Measurements from ENCODE around the gene LRRC27.

Gene LRRC27

GRCh38 chr10:132427006-132427771, 95.2 kb downstream of the LRRC27 start:
- no peak for DNase-seq (ENCODE audit: low read depth in 3 of 3)

- DNase-seq (ENCODE audit: low read depth in 3 of 3), result no peak
Measured at GRCh38 chr10:132427939-132428367, 96.0 kb downstream of the LRRC27 start.

- no peak for DNase-seq (ENCODE audit: low read depth in 3 of 3)
Measured at GRCh38 chr10:132428486-132428995, 96.5 kb downstream of the LRRC27 start.
